Activated CD8-positive, alpha-beta T cell treated with anti-CD3 and anti-CD28 coated beads for 36 hours (primary cell): Measurements from ENCODE around the gene C1orf174. TPM values are rescaled to one million over a fixed set of nuclear protein-coding genes. Genes with fewer than 3 reads are reported as not detected.

Experiments used
- ATAC-seq: fragments of 200-7000 bp; cut with Tn5 transposase; one replicate; pipeline ENCODE4 v1.10.0; 2021; ENCODE audit warnings: mild to moderate bottlenecking, moderate library complexity
- CTCF ChIA-PET: fragments of 350-600 bp; sonication (Branson Sonifier 250); formaldehyde crosslinking; loops from one replicate; lab custom pipeline; 2021; ENCODE audit warnings: antibody characterized with exemption; lab: Charles Lee
- POLR2A ChIA-PET: fragments of 350-600 bp; sonication (Branson Sonifier 250); formaldehyde crosslinking; loops from one replicate; lab custom pipeline; 2021; ENCODE audit warnings: antibody characterized with exemption; lab: Charles Lee
- DNase-seq: peaks from one replicate; pipeline ENCODE4 v3.0.0-alpha.2; 2020
- H3K27ac Mint-ChIP-seq: one replicate; pipeline ENCODE4 v1.8.0; 2021; ENCODE audit warnings: mild to moderate bottlenecking, mixed read lengths
- H3K27me3 Mint-ChIP-seq: one replicate; pipeline ENCODE4 v1.8.0; 2021; ENCODE audit warnings: mixed read lengths
- H3K36me3 Mint-ChIP-seq: one replicate; pipeline ENCODE4 v1.8.0; 2021; ENCODE audit warnings: low read depth, mixed read lengths
- H3K4me1 Mint-ChIP-seq: one replicate; pipeline ENCODE4 v1.8.0; 2021; ENCODE audit warnings: low read depth, mixed read lengths
- H3K4me3 Mint-ChIP-seq: one replicate; pipeline ENCODE4 v1.8.0; 2021; ENCODE audit warnings: mild to moderate bottlenecking, moderate library complexity, mixed read lengths
- H3K9me3 Mint-ChIP-seq: one replicate; pipeline ENCODE4 v1.8.0; 2021; ENCODE audit warnings: mixed read lengths
- intact Hi-C: fragments of 100-400 bp; cut with micrococcal nuclease; formaldehyde crosslinking; loops from one replicate; pipeline ENCODE4 v1.10.0; 2022
- total RNA-seq, 2 experiments: library from RNA; stranded (reverse); gene quantifications; one replicate each; pipeline ENCODE4 v1.2.3, GENCODE V29; 2021
- TF ChIP-seq, protein P1 (sequence below): fragments of 200-600 bp; IDR thresholded peaks from one replicate; pipeline ENCODE4 v1.8.0; 2022; ENCODE audit warnings: antibody characterized with exemption, mild to moderate bottlenecking

The C1orf174 gene
- total RNA-seq: 10 to 100 TPM; 43.7 to 44.0 TPM

DNA sequence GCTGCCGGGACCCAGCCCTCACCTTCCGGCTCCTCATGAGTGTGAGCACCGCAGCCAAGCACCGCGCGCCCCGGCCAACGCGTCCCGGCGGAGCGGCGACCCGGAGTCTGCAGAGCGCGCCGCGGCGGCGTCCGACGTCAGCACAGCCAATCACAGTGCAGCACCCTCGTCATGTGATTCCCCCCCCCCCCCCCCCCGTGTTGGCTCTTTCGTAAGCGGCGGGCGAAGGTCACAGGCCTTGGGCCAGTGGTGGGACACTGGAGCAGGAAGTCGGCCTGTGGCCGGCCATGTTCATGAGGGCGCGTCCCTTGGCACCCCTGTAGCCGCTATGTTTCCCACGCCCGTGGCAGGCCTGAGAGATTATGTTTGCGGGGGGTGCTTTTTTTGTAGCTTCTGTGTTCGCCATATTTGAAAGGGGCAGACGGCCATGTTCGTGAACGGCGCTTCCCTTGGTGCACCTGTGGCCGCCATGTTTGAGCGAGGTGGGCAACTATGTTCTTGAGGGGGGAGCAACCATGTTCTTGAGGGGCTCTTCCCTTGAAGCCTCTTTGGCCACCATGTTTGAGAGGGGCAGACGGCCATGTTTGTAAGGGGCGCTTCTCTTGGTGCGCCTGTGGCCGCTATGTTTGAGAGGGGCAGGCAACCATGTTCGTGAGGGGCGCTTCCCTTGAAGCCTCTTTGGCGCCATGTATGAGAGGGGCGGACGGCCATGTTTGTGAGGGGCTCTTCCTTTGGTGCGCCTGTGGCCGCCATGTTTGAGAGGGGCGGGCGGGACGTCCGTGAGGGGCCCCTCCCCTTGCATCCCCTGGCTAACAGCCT is at the start of gene C1orf174:
Gene C1orf174, minus strand, starts transcription at position 123 of the 819 bp plus-strand sequence. Its CDS starts 86 bp downstream, at position 37.
- TF ChIP-seq, protein P1, sequence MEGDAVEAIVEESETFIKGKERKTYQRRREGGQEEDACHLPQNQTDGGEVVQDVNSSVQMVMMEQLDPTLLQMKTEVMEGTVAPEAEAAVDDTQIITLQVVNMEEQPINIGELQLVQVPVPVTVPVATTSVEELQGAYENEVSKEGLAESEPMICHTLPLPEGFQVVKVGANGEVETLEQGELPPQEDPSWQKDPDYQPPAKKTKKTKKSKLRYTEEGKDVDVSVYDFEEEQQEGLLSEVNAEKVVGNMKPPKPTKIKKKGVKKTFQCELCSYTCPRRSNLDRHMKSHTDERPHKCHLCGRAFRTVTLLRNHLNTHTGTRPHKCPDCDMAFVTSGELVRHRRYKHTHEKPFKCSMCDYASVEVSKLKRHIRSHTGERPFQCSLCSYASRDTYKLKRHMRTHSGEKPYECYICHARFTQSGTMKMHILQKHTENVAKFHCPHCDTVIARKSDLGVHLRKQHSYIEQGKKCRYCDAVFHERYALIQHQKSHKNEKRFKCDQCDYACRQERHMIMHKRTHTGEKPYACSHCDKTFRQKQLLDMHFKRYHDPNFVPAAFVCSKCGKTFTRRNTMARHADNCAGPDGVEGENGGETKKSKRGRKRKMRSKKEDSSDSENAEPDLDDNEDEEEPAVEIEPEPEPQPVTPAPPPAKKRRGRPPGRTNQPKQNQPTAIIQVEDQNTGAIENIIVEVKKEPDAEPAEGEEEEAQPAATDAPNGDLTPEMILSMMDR: no peak
- Mint-ChIP-seq H3K27ac (peak within 1 kb of the TSS; percentile 99), H3K36me3 (peaks cover 30% of the 10 kb centered on the region)

GRCh38 chr1:3948344-3948743 is 48.3 kb upstream of the C1orf174 start:
- ChIA-PET CTCF (no interaction called here), POLR2A (no interaction called here)
- no peak overlapping the region for H3K27ac Mint-ChIP-seq
- H3K36me3 Mint-ChIP-seq: no peaks in the 10 kb centered on the region
- ATAC-seq (no peak), DNase-seq (no peak)
- TF ChIP-seq, protein P1: no peak
- H3K4me3 Mint-ChIP-seq: no peak overlapping the region
- no peaks in the 10 kb centered on the region for H3K9me3 Mint-ChIP-seq
- intact Hi-C loops: no loop called here
- no peaks in the 10 kb centered on the region for H3K4me1 Mint-ChIP-seq
- H3K27me3 Mint-ChIP-seq: peaks cover 7% of the 10 kb centered on the region

More for the DNA sequence above, at the start of gene C1orf174:
- DNase-seq (peak; percentile 94), ATAC-seq (peak; percentile 81)
- H3K9me3 Mint-ChIP-seq: peaks cover 6% of the 10 kb centered on the region
- H3K4me3 Mint-ChIP-seq: peak within 1 kb of the TSS; percentile 88
- H3K4me1 Mint-ChIP-seq: peaks cover 47% of the 10 kb centered on the region
- ChIA-PET CTCF (interaction anchor here (0.8 to 1.7 kb wide), 5 partner anchors 12 to 104 kb away, joined by 3 to 11 read pairs (median 4); partner anchors contain the start of genes DFFB and LRRC47), POLR2A (interaction anchor here (1.1 to 2.7 kb wide), 7 partner anchors 10 to 250 kb away, joined by 3 to 18 read pairs (median 3); partner anchors contain the start of genes CEP104, DFFB and WRAP73)
- no peaks in the 10 kb centered on the region for H3K27me3 Mint-ChIP-seq
- intact Hi-C loops: loop anchor here (1.0 kb wide), 1 partner anchor 43 kb away; the partner anchor contains the start of genes CEP104 and DFFB

- intact Hi-C loops: no loop called here
Measured at GRCh38 chr1:3945916-3946840, 46.1 kb upstream of the C1orf174 start.

GRCh38 chr1:3945222-3945621 is 45.1 kb upstream of the C1orf174 start:
- H3K27me3 Mint-ChIP-seq: peaks cover 5% of the 10 kb centered on the region
- no peak overlapping the region for H3K4me3 Mint-ChIP-seq
- TF ChIP-seq, protein P1: no peak
- H3K36me3 Mint-ChIP-seq: no peaks in the 10 kb centered on the region
- H3K4me1 Mint-ChIP-seq: no peaks in the 10 kb centered on the region
- H3K27ac Mint-ChIP-seq: no peak overlapping the region
- ATAC-seq: no peak
- POLR2A ChIA-PET: no interaction called here
- no peaks in the 10 kb centered on the region for H3K9me3 Mint-ChIP-seq
- DNase-seq: no peak
- intact Hi-C loops: no loop called here
- CTCF ChIA-PET: no interaction called here

More at GRCh38 chr1:3945916-3946840, 46.1 kb upstream of the C1orf174 start:
- ATAC-seq (no peak), DNase-seq (no peak)
- TF ChIP-seq, protein P1: no peak
- Mint-ChIP-seq H3K4me1 (no peaks in the 10 kb centered on the region), H3K36me3 (no peaks in the 10 kb centered on the region), H3K4me3 (no peak overlapping the region), H3K27ac (no peak overlapping the region), H3K9me3 (no peaks in the 10 kb centered on the region), H3K27me3 (peaks cover 6% of the 10 kb centered on the region)
- POLR2A ChIA-PET: no interaction called here
- CTCF ChIA-PET: no interaction called here
